WTC11 (cell line): ENCODE measurements around the gene CEP120. TPM values are rescaled to one million over a fixed set of nuclear protein-coding genes. Genes with fewer than 3 reads are reported as not detected.

Experiments used
- ATAC-seq: fragments of 200-7000 bp; cut with Tn5 transposase; 2 replicates; pipeline ENCODE4 v1.10.0; 2021; ENCODE audit warnings: mild to moderate bottlenecking, moderate library complexity
- CTCF ChIA-PET: fragments of 300-600 bp; sonication (Branson Sonifier 250); formaldehyde crosslinking; loops from one replicate; lab custom pipeline; 2021; ENCODE audit warnings: antibody characterized with exemption; lab: Charles Lee
- POLR2A ChIA-PET: fragments of 350-600 bp; sonication (Branson Sonifier 250); formaldehyde crosslinking; loops from one replicate; lab custom pipeline; 2021; ENCODE audit warnings: antibody characterized with exemption; lab: Charles Lee
- DNase-seq: peaks from one replicate; pipeline ENCODE4 v3.0.0; 2021; ENCODE audit warnings: low spot score
- H3K27ac Mint-ChIP-seq: 2 replicates; pipeline ENCODE4 v1.8.0; 2021; ENCODE audit warnings: mixed read lengths
- H3K27me3 Mint-ChIP-seq: 2 replicates; pipeline ENCODE4 v1.8.0; 2021; ENCODE audit warnings: low read depth, mild to moderate bottlenecking, moderate library complexity, mixed read lengths
- H3K36me3 Mint-ChIP-seq: 2 replicates; pipeline ENCODE4 v1.8.0; 2021; ENCODE audit warnings: mixed read lengths
- H3K4me1 Mint-ChIP-seq: 2 replicates; pipeline ENCODE4 v1.8.0; 2022; ENCODE audit warnings: mixed read lengths
- H3K4me3 Mint-ChIP-seq: 2 replicates; pipeline ENCODE4 v1.8.0; 2021; ENCODE audit warnings: mild to moderate bottlenecking, moderate library complexity, mixed read lengths
- H3K9me3 Mint-ChIP-seq: 2 replicates; pipeline ENCODE4 v1.8.0; 2021; ENCODE audit warnings: mixed read lengths
- CREB1 ChIP-seq: sonication (generic); formaldehyde crosslinking; IDR thresholded peaks from 2 replicates; pipeline ENCODE4 v1.8.0; 2023; ENCODE audit warnings: mild to moderate bottlenecking, missing genetic modification reagents
- ELF4 ChIP-seq: sonication (generic); formaldehyde crosslinking; IDR thresholded peaks from 2 replicates; pipeline ENCODE4 v1.8.1; 2022; ENCODE audit warnings: low read depth, mild to moderate bottlenecking, moderate library complexity, missing genetic modification reagents
- EMX1 ChIP-seq: fragments of 250-450 bp; sonication (Bioruptor Pico); IDR thresholded peaks from 2 replicates; pipeline ENCODE4 v1.8.0; 2021; ENCODE audit warnings: mild to moderate bottlenecking
- ESRRA ChIP-seq: sonication (generic); formaldehyde crosslinking; IDR thresholded peaks from 2 replicates; pipeline ENCODE4 v1.8.1; 2022; ENCODE audit warnings: mild to moderate bottlenecking, missing genetic modification reagents, borderline replicate concordance
- GRHL2 ChIP-seq: fragments of 250-450 bp; sonication (Bioruptor Pico); IDR thresholded peaks from 2 replicates; pipeline ENCODE4 v1.8.0; 2022; ENCODE audit warnings: mild to moderate bottlenecking, moderate library complexity; ENCODE audit not compliant: insufficient replicate concordance, severe bottlenecking
- GTF2I ChIP-seq: fragments of 250-450 bp; sonication (Bioruptor Pico); conservative IDR thresholded peaks from 2 replicates; pipeline ENCODE4 v1.4.0; 2021; ENCODE audit warnings: mild to moderate bottlenecking
- HMGA2 ChIP-seq: fragments of 250-450 bp; sonication (Bioruptor Pico); IDR thresholded peaks from 2 replicates; pipeline ENCODE4 v1.4.0; 2021; ENCODE audit warnings: mild to moderate bottlenecking, moderate library complexity
- MYBL2 ChIP-seq: sonication (generic); formaldehyde crosslinking; IDR thresholded peaks from 2 replicates; pipeline ENCODE4 v1.8.1; 2023; ENCODE audit warnings: mild to moderate bottlenecking, moderate library complexity, missing genetic modification reagents
- NR2C2 ChIP-seq: sonication (generic); formaldehyde crosslinking; IDR thresholded peaks from 2 replicates; pipeline ENCODE4 v1.8.0; 2022; ENCODE audit warnings: mild to moderate bottlenecking, missing genetic modification reagents
- NR3C1 ChIP-seq: sonication (generic); formaldehyde crosslinking; conservative IDR thresholded peaks from 2 replicates; pipeline ENCODE4 v1.8.1; 2023; ENCODE audit warnings: low read depth, mild to moderate bottlenecking, missing genetic modification reagents
- RORB ChIP-seq: fragments of 250-450 bp; sonication (Bioruptor Pico); IDR thresholded peaks from 2 replicates; pipeline ENCODE4 v1.9.0; 2021; ENCODE audit warnings: mild to moderate bottlenecking
- SMAD3 ChIP-seq: sonication (generic); formaldehyde crosslinking; IDR thresholded peaks from 2 replicates; pipeline ENCODE4 v1.8.0; 2022; ENCODE audit warnings: missing genetic modification reagents, mild to moderate bottlenecking, borderline replicate concordance
- TCF7 ChIP-seq: sonication (generic); formaldehyde crosslinking; IDR thresholded peaks from 2 replicates; pipeline ENCODE4 v1.8.0; 2022; ENCODE audit warnings: mild to moderate bottlenecking, low read depth, missing genetic modification reagents, moderate library complexity
- ZNF121 ChIP-seq: sonication (generic); formaldehyde crosslinking; IDR thresholded peaks from 2 replicates; pipeline ENCODE4 v1.8.0; 2023; ENCODE audit warnings: missing genetic modification reagents
- ZNF232 ChIP-seq: sonication (generic); formaldehyde crosslinking; IDR thresholded peaks from 2 replicates; pipeline ENCODE4 v1.8.0; 2022; ENCODE audit warnings: mild to moderate bottlenecking, missing genetic modification reagents
- total RNA-seq: library from RNA; stranded (reverse); gene quantifications from 3 replicates; pipeline ENCODE4 v1.2.3, GENCODE V29; 2021
- TF ChIP-seq, protein P1 (sequence below): sonication (generic); formaldehyde crosslinking; conservative IDR thresholded peaks from 2 replicates; pipeline ENCODE4 v1.8.1; 2022; ENCODE audit warnings: mild to moderate bottlenecking, missing genetic modification reagents
- TF ChIP-seq, protein P2 (sequence below): sonication (generic); formaldehyde crosslinking; IDR thresholded peaks from 2 replicates; pipeline ENCODE4 v1.8.0; 2022; ENCODE audit warnings: mild to moderate bottlenecking, missing genetic modification reagents
- TF ChIP-seq, protein P3 (sequence below): fragments of 250-450 bp; sonication (Bioruptor Pico); IDR thresholded peaks from 2 replicates; pipeline ENCODE4 v1.9.0; 2021; ENCODE audit warnings: mild to moderate bottlenecking
- TF ChIP-seq, protein P4 (sequence below): sonication (generic); formaldehyde crosslinking; conservative IDR thresholded peaks from 2 replicates; pipeline ENCODE4 v1.8.1; 2023; ENCODE audit warnings: mild to moderate bottlenecking, low read depth, missing genetic modification reagents, moderate library complexity
- TF ChIP-seq, protein P5 (sequence below): fragments of 250-450 bp; sonication (Bioruptor Pico); IDR thresholded peaks from 2 replicates; pipeline ENCODE4 v1.9.0; 2021; ENCODE audit warnings: mild to moderate bottlenecking, borderline replicate concordance
- TF ChIP-seq, protein P6 (sequence below): sonication (generic); formaldehyde crosslinking; IDR thresholded peaks from 2 replicates; pipeline ENCODE4 v1.8.1; 2022; ENCODE audit warnings: mild to moderate bottlenecking, missing genetic modification reagents, moderate library complexity, borderline replicate concordance

The CEP120 gene
- total RNA-seq, 1 experiment from 2014 or later, result 15.2 TPM

DNA sequence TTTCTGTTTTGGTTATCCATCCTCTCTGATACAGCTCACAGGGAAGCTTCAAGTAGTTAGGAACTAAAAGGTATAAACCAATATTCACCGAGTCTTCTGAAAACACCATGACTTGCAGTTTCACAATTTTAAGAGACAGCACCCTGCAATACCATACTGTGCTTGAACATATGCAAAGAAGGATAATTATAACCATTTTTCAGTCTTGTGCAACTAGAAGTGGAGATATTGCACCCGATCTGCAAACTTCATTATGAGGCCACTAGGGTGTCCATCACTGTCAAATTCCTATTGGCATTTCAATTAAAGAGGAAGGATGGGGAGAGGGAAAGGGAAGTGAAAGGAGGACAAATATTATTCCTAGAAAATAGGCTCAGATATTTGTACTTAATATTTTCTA is 32.4 kb upstream of the CEP120 start (continued):
- TF ChIP-seq, protein P1, sequence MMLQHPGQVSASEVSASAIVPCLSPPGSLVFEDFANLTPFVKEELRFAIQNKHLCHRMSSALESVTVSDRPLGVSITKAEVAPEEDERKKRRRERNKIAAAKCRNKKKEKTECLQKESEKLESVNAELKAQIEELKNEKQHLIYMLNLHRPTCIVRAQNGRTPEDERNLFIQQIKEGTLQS (CRISPR knock-in tag), result no peak
- TF ChIP-seq HMGA2 (CRISPR knock-in tag), result no peak
- TF ChIP-seq, protein P2, sequence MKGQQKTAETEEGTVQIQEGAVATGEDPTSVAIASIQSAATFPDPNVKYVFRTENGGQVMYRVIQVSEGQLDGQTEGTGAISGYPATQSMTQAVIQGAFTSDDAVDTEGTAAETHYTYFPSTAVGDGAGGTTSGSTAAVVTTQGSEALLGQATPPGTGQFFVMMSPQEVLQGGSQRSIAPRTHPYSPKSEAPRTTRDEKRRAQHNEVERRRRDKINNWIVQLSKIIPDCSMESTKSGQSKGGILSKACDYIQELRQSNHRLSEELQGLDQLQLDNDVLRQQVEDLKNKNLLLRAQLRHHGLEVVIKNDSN (CRISPR knock-in tag), result no peak
- TF ChIP-seq, protein P3, sequence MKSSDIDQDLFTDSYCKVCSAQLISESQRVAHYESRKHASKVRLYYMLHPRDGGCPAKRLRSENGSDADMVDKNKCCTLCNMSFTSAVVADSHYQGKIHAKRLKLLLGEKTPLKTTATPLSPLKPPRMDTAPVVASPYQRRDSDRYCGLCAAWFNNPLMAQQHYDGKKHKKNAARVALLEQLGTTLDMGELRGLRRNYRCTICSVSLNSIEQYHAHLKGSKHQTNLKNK (CRISPR knock-in tag), result no peak

DNA sequence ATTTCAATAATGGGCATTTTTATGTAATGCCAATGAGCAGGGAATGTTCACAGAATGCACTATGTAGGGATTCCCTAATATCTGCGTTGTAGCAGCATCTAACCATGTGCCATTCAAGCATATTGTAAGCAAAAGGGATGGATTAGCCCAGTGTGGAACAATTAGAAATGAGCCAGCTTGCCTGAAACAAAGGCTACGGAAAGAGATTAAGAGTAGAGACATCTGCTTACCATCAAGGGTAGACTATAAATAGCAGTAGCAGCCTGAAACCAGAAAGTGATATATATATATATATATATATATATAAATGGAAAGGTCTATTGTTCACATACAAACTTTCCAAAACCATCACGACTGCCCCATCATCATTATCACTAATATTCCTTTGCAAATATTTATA is 31.9 kb upstream of the CEP120 start:
- Mint-ChIP-seq H3K27me3 (no peaks in the 10 kb centered on the region), H3K4me3 (no peak overlapping the region), H3K4me1 (peaks cover 16% of the 10 kb centered on the region), H3K27ac (no peak overlapping the region), H3K9me3 (no peaks in the 10 kb centered on the region), H3K36me3 (no peaks in the 10 kb centered on the region)
- DNase-seq (no peak), ATAC-seq (no peak)
- POLR2A ChIA-PET, result no interaction called here
- CTCF ChIA-PET, result interaction anchor here (0.9 to 1.3 kb wide), 3 partner anchors 9 to 83 kb away, joined by 3 to 5 read pairs (median 4); no protein-coding TSS in a partner anchor
- TF ChIP-seq EMX1 (CRISPR knock-in tag), result no peak
- no peak for TF ChIP-seq MYBL2
- no peak for TF ChIP-seq SMAD3 (CRISPR knock-in tag)
- TF ChIP-seq TCF7 (CRISPR knock-in tag), result no peak
- TF ChIP-seq, protein P4, sequence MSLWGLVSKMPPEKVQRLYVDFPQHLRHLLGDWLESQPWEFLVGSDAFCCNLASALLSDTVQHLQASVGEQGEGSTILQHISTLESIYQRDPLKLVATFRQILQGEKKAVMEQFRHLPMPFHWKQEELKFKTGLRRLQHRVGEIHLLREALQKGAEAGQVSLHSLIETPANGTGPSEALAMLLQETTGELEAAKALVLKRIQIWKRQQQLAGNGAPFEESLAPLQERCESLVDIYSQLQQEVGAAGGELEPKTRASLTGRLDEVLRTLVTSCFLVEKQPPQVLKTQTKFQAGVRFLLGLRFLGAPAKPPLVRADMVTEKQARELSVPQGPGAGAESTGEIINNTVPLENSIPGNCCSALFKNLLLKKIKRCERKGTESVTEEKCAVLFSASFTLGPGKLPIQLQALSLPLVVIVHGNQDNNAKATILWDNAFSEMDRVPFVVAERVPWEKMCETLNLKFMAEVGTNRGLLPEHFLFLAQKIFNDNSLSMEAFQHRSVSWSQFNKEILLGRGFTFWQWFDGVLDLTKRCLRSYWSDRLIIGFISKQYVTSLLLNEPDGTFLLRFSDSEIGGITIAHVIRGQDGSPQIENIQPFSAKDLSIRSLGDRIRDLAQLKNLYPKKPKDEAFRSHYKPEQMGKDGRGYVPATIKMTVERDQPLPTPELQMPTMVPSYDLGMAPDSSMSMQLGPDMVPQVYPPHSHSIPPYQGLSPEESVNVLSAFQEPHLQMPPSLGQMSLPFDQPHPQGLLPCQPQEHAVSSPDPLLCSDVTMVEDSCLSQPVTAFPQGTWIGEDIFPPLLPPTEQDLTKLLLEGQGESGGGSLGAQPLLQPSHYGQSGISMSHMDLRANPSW (CRISPR knock-in tag), result no peak
- TF ChIP-seq, protein P5, sequence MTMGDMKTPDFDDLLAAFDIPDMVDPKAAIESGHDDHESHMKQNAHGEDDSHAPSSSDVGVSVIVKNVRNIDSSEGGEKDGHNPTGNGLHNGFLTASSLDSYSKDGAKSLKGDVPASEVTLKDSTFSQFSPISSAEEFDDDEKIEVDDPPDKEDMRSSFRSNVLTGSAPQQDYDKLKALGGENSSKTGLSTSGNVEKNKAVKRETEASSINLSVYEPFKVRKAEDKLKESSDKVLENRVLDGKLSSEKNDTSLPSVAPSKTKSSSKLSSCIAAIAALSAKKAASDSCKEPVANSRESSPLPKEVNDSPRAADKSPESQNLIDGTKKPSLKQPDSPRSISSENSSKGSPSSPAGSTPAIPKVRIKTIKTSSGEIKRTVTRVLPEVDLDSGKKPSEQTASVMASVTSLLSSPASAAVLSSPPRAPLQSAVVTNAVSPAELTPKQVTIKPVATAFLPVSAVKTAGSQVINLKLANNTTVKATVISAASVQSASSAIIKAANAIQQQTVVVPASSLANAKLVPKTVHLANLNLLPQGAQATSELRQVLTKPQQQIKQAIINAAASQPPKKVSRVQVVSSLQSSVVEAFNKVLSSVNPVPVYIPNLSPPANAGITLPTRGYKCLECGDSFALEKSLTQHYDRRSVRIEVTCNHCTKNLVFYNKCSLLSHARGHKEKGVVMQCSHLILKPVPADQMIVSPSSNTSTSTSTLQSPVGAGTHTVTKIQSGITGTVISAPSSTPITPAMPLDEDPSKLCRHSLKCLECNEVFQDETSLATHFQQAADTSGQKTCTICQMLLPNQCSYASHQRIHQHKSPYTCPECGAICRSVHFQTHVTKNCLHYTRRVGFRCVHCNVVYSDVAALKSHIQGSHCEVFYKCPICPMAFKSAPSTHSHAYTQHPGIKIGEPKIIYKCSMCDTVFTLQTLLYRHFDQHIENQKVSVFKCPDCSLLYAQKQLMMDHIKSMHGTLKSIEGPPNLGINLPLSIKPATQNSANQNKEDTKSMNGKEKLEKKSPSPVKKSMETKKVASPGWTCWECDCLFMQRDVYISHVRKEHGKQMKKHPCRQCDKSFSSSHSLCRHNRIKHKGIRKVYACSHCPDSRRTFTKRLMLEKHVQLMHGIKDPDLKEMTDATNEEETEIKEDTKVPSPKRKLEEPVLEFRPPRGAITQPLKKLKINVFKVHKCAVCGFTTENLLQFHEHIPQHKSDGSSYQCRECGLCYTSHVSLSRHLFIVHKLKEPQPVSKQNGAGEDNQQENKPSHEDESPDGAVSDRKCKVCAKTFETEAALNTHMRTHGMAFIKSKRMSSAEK, result no peak
- TF ChIP-seq, all 79 proteins: peak for 0

DNA sequence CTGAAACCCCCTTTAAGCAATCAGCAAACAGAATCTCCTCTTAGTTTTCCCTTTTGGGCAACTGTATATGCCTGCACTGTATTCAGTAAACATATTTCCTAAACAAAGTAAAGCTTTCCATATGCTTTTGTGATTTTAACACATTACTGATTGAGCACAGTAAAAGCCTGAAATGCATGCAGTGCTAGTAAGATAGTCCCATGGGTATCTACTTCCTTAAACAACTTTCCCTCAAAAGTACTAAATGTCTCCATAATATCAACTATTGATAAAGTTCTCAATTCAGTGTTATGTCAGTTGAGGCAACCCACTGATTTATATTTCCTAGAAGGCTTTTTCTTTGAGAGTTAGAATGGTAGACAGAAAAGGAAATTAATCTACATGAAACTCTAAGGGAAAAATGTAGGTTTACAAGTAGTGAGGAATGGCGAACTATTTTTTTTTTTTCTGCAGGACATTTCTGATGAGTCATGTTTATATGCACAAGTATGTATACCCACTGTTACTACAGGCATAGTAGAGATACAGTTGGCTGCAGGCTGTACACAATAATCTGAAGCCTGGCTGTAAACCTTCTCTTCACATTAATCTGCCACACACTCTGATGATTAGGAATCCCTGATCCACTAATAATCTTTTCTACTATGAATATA is 31.2 kb upstream of the CEP120 start:
- POLR2A ChIA-PET, result no interaction called here
- Mint-ChIP-seq H3K9me3 (no peaks in the 10 kb centered on the region), H3K4me1 (peaks cover 14% of the 10 kb centered on the region), H3K4me3 (no peak overlapping the region), H3K27ac (no peak overlapping the region), H3K27me3 (no peaks in the 10 kb centered on the region), H3K36me3 (no peaks in the 10 kb centered on the region)
- CTCF ChIA-PET, result interaction anchor here (1.0 to 1.3 kb wide), 2 partner anchors 31 to 83 kb away, joined by 3 to 4 read pairs; no protein-coding TSS in a partner anchor
- ATAC-seq (no peak), DNase-seq (no peak)
- no peak for TF ChIP-seq ESRRA (CRISPR knock-in tag)
- no peak for TF ChIP-seq ZNF232 (CRISPR knock-in tag)
- TF ChIP-seq CREB1 (CRISPR knock-in tag), result no peak
- TF ChIP-seq NR3C1 (CRISPR knock-in tag), result no peak
- TF ChIP-seq, protein P6, sequence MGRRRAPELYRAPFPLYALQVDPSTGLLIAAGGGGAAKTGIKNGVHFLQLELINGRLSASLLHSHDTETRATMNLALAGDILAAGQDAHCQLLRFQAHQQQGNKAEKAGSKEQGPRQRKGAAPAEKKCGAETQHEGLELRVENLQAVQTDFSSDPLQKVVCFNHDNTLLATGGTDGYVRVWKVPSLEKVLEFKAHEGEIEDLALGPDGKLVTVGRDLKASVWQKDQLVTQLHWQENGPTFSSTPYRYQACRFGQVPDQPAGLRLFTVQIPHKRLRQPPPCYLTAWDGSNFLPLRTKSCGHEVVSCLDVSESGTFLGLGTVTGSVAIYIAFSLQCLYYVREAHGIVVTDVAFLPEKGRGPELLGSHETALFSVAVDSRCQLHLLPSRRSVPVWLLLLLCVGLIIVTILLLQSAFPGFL (CRISPR knock-in tag), result no peak
- TF ChIP-seq GRHL2 (CRISPR knock-in tag), result no peak
- TF ChIP-seq ELF4 (CRISPR knock-in tag), result no peak
- no peak for TF ChIP-seq ZNF121
- TF ChIP-seq GTF2I (CRISPR knock-in tag), result no peak
- no peak for TF ChIP-seq NR2C2 (CRISPR knock-in tag)
- no peak for TF ChIP-seq RORB (CRISPR knock-in tag)
